Fibroblast of villous mesenchyme (primary cell): ENCODE results near the gene MAOB. TPM values are rescaled to one million over a fixed set of nuclear protein-coding genes. Genes with fewer than 3 reads are reported as not detected.
A peak's percentile ranks its signal among the peaks of the same experiment; 100 is the strongest.

ENCODE experiments used
- DNase-seq: peaks from one replicate; pipeline ENCODE4 v3.0.0-alpha.2; 2010; ENCODE audit warnings: low read depth
- H3K4me3 ChIP-seq: 2 replicates; pipeline ENCODE4 v1.5.1; 2011; ENCODE audit warnings: low read depth, mild to moderate bottlenecking, low read length
- total RNA-seq: library from RNA; depleted of rRNA; stranded (reverse); fragments of >200 nt; gene quantifications from 2 replicates; pipeline ENCODE4 v1.2.3, GENCODE V29; 2012
- TF ChIP-seq, protein P1 (sequence below): IDR thresholded peaks from 2 replicates; pipeline ENCODE4 v1.5.1; 2012; ENCODE audit warnings: low read depth, mild to moderate bottlenecking, low read length; ENCODE audit not compliant: insufficient read depth

The MAOB gene
- total RNA-seq, 1 donor, result 0.43 TPM

GRCh38 chrX:43745938-43746721, 136.1 kb downstream of the MAOB start:
- no peak overlapping the region for H3K4me3 ChIP-seq
- no peak for DNase-seq
- TF ChIP-seq, protein P1, sequence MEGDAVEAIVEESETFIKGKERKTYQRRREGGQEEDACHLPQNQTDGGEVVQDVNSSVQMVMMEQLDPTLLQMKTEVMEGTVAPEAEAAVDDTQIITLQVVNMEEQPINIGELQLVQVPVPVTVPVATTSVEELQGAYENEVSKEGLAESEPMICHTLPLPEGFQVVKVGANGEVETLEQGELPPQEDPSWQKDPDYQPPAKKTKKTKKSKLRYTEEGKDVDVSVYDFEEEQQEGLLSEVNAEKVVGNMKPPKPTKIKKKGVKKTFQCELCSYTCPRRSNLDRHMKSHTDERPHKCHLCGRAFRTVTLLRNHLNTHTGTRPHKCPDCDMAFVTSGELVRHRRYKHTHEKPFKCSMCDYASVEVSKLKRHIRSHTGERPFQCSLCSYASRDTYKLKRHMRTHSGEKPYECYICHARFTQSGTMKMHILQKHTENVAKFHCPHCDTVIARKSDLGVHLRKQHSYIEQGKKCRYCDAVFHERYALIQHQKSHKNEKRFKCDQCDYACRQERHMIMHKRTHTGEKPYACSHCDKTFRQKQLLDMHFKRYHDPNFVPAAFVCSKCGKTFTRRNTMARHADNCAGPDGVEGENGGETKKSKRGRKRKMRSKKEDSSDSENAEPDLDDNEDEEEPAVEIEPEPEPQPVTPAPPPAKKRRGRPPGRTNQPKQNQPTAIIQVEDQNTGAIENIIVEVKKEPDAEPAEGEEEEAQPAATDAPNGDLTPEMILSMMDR, result no peak

DNA sequence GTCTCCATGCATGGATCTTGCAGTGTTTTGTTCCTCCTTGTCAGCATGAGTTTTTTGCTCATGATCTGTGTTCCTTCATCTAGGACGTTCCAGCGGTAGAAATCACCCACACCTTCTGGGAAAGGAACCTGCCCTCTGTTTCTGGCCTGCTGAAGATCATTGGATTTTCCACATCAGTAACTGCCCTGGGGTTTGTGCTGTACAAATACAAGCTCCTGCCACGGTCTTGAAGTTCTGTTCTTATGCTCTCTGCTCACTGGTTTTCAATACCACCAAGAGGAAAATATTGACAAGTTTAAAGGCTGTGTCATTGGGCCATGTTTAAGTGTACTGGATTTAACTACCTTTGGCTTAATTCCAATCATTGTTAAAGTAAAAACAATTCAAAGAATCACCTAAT, 138.0 kb downstream of the MAOB start:
- DNase-seq, result no peak
- H3K4me3 ChIP-seq, result no peak overlapping the region
- TF ChIP-seq, protein P1, result no peak

DNA sequence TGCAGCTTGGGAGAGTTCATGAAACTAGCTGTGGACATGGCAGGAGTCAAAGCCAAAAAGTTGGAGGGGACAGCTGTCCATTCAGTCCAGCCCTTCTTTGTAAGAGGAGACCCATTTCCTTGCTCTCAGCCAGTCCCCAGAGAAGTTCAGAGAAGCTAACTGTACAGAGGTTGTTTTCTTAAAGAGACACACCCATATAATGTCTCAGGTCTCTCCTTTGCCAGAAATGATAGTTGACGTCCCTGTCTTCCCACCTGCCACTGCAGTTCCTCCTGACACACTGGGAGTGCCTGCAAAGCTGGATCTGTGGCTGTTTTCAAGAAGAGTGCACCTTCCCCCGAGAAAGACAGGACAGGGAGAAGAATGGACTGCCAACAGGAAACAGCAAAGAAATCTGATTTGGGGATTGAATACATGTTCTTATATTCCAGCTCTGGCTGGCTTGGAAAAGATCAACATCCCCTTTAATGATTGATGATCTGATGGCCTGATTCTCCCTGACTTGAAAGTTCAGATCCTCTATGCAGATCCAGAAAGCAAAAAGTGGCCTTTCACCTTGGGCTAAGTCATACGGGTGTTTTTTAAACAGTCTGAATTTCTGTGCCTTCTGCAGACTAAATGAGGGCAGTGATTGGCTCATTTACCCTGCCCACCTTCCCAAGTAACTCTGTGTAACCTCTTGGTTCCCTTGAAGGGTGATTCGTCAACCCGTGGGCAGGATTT, 139.0 kb downstream of the MAOB start:
- DNase-seq, result no peak
- H3K4me3 ChIP-seq, result no peak overlapping the region
- TF ChIP-seq, protein P1, result no peak

DNA sequence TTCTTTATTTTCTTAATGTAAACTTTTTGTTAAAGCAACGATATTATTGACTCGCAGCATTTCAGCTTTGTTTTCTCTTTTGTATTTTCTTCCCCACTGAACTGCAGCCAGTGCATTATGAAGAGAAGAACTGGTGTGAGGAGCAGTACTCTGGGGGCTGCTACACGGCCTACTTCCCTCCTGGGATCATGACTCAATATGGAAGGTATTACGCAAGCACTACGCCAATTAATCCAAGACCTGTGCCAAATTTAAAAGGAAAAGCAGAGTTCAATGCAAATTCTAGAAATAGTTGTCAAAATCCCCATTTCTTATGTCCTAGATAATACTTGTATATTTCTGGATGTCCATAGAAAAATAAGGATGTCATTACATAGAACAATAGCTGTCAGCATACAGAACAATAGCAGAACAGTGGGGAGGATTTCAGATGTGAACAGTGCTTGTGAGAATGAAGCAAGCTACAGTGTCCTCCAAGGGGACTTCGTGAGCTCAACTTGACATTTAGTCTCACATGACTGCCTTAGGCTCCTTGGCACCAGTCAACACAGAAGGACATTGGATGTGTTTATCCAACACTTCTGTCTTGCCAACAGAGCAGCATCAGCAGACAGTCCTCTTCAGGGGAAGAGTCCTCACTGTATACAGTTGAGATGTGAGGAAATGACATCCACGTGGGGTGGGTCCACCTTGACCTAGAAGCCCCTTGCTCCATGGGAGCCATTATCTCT, 140.2 kb downstream of the MAOB start:
- DNase-seq, result peak; percentile 44
- no peak overlapping the region for H3K4me3 ChIP-seq
- TF ChIP-seq, protein P1, result no peak

- DNase-seq, result no peak
- no peak overlapping the region for H3K4me3 ChIP-seq
- TF ChIP-seq, protein P1, result no peak
These were observed 146.3 kb downstream of the MAOB start for GRCh38 chrX:43735957-43736356.

GRCh38 chrX:43735534-43735933, 146.7 kb downstream of the MAOB start:
- no peak for DNase-seq
- TF ChIP-seq, protein P1, result no peak
- no peak overlapping the region for H3K4me3 ChIP-seq
